GM23338 (cell line): Measurements from ENCODE around the gene MRFAP1.

ENCODE experiments used
- CTCF ChIP-seq, 2 experiments: fragments of 200-600 bp in 1 of 2; sonication (generic) in 1 of 2; conservative IDR thresholded peaks; 2 replicates each; pipeline versions ENCODE4 v1.5.1 to v1.6.1; 2016 to 2017; ENCODE audit warnings: antibody characterized with exemption in 2 of 2, low read depth in 2 of 2, mild to moderate bottlenecking in 2 of 2, moderate library complexity in 1 of 2
- EZH2 ChIP-seq: fragments of 200-600 bp; sonication (generic); IDR thresholded peaks from one replicate; pipeline ENCODE4 v1.8.0; 2017; ENCODE audit warnings: antibody characterized with exemption, mild to moderate bottlenecking, low read depth; ENCODE audit not compliant: unreplicated experiment

DNA sequence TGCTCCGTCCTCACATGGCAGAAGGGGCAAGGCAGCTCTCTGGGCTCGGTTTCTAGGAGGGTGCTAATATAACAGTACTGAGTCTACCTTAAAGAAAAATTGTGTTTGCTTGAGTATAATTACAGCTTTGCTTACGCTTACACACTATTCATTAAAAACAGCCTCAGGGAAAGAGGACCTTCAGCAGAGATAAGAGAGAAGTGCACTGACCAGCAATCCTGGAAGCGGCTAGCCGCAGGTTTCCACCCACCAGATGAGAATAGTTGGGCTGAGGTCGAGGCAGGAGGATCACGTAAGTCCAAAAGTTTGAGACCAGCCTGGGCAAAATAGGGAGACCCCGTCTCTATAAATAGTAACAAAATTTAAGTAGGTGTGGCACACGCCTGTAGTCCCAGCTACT lies 15.2 kb upstream of the MRFAP1 start:
- TF ChIP-seq EZH2 (no peak), CTCF (conservative IDR thresholded peaks at IDR 0.05; ENCODE audit: low read depth in 2 of 2) (no peak)
